Hematopoietic multipotent progenitor cell treated with erythropoietin and hydrocortisone succinate and interleukin-3 and kit ligand, for 15 days (in vitro differentiated cells): ENCODE results near the gene DYNLT3.
A peak's percentile ranks its signal among the peaks of the same experiment; 100 is the strongest.

Source experiments
- DNase-seq: peaks from one replicate; pipeline ENCODE4 v3.0.0-alpha.2; 2015; ENCODE audit warnings: low spot score

DYNLT3 gene

GRCh38 chrX:37840931-37841330, 6.4 kb downstream of the DYNLT3 start:
- DNase-seq: no peak

- no peak for DNase-seq
Measured at GRCh38 chrX:37834937-37835336, 12.4 kb downstream of the DYNLT3 start.

- no peak for DNase-seq
Measured at GRCh38 chrX:37830371-37830770, 17.0 kb downstream of the DYNLT3 start.

GRCh38 chrX:37829721-37830120, 17.6 kb downstream of the DYNLT3 start:
- DNase-seq: no peak

- peak; percentile 55 for DNase-seq
Measured at GRCh38 chrX:37825215-37825842, 22.0 kb downstream of the DYNLT3 start.

- DNase-seq: no peak
Measured at GRCh38 chrX:37824491-37825214, 22.7 kb downstream of the DYNLT3 start.

- DNase-seq: no peak
Measured at GRCh38 chrX:37820646-37821045, 26.7 kb downstream of the DYNLT3 start.

- no peak for DNase-seq
Measured at GRCh38 chrX:37818031-37818430, 29.3 kb downstream of the DYNLT3 start.

- no peak for DNase-seq
Measured at GRCh38 chrX:37817579-37817978, 29.8 kb downstream of the DYNLT3 start.

- no peak for DNase-seq
Measured at GRCh38 chrX:37817176-37817575, 30.2 kb downstream of the DYNLT3 start.

- DNase-seq: no peak
Measured at GRCh38 chrX:37816766-37817165, 30.6 kb downstream of the DYNLT3 start.

- DNase-seq: no peak
Measured at GRCh38 chrX:37815366-37815765, 32.0 kb downstream of the DYNLT3 start.

- DNase-seq: no peak
Measured at GRCh38 chrX:37813570-37813969, 33.8 kb downstream of the DYNLT3 start.

GRCh38 chrX:37812110-37812509, 35.3 kb downstream of the DYNLT3 start:
- DNase-seq: no peak

- no peak for DNase-seq
Measured at GRCh38 chrX:37809970-37810369, 37.4 kb downstream of the DYNLT3 start.

- no peak for DNase-seq
Measured at GRCh38 chrX:37803057-37803456, 44.3 kb downstream of the DYNLT3 start.

GRCh38 chrX:37802028-37802427, 45.3 kb downstream of the DYNLT3 start:
- DNase-seq: no peak

- no peak for DNase-seq
Measured at GRCh38 chrX:37800717-37801116, 46.7 kb downstream of the DYNLT3 start.

GRCh38 chrX:37799936-37800335, 47.4 kb downstream of the DYNLT3 start:
- no peak for DNase-seq

- no peak for DNase-seq
Measured at GRCh38 chrX:37796805-37797204, 50.6 kb downstream of the DYNLT3 start.

- DNase-seq: no peak
Measured at GRCh38 chrX:37796310-37796709, 51.1 kb downstream of the DYNLT3 start.
